Measurements from ENCODE around the gene GSTA5.
"Not testable (repeated sequence)": the region's sequence is repeated elsewhere in the genome, so short reads cannot be mapped to it uniquely, and the experiment has no call there.

Gene GSTA5

DNA sequence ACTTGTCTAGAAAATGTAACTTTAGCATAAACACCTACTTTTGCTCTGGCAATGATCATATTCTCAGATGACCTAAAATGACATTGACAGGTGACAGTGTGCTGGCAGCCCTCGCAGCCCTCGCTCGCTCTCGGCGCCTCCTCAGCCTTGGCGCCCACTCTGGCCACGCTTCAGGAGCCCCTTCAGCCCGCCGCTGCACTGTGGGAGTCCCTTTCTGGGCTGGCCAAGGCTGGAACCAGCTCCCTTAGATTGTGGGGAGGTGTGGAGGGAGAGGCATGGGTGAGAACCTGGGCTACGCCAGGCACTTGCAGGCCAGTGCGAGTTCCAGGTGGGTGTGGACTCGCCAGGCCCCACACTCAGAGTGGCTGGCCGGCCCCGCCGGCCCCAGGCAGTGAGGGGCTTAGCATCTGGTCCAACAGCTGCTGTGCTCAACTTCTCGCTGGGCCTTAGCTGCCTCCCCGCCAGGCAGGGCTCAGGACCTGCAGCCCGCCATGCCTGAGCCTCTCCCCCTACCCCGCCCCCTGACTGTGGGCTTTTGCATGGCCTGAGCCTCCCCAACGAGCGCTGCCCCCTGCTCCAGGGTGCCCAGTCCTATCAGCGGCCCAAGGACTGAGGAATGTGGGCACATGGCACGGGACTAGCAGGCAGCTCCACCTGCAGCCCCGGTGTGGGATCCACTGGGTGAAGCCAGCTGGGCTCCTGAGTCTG lies 54.2 kb downstream of the GSTA5 start:
- no peak for DNase-seq

DNA sequence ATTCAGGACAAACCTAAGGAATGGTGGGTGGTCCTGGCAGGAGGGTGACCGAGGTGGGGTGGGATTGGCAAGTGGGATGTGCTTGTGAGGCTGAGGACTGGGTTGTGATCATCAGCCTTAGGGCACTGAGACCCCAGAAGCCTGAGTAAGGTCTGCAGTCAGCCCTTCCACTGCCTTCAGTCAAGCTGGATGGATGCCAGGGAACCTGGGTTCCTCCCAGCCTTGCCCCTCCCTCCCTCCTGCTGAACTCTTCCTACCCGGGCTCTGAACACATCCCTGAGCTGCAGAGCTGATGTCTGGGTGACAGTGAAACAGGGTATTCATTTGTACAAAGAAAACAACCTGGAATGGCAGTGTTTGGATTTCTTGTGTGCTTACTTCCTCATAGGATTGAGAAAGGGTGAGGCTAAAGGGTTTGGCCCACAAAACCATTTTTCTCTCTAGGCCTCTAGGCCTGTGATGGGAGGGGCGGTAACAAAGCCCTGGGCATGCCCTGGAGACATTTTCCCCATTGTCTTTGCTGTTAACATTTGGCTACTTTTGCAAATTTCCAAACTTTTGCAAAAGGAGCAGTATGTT lies 57.8 kb downstream of the GSTA5 start:
- not testable (repeated sequence) for DNase-seq

DNA sequence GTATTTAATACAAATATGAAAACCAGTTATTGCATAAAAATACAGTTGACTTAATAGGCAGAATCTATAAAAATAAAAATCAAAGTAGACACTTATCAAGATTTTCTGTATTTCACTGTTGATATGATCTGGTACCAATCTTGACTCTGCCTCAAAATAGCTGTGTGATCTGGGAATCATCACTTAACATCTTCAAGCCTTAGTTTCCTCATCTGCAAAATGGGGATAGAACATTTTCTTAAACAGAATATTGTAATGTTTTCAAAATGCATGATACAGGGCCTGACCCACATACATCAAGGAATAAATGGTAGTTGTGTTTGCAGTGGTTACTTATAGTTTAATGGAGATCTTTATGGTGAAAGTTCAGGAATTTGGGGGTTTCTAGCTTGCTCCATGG lies 58.4 kb downstream of the GSTA5 start:
- not testable (repeated sequence) for DNase-seq
